Measurements from ENCODE around the gene HSD17B4. TPM values are rescaled to one million over a fixed set of nuclear protein-coding genes. Genes with fewer than 3 reads are reported as not detected.
A peak's percentile ranks its signal among the peaks of the same experiment; 100 is the strongest.

HSD17B4 gene
- total RNA-seq, 1 experiment from 2014 or later, result 269 TPM

DNA sequence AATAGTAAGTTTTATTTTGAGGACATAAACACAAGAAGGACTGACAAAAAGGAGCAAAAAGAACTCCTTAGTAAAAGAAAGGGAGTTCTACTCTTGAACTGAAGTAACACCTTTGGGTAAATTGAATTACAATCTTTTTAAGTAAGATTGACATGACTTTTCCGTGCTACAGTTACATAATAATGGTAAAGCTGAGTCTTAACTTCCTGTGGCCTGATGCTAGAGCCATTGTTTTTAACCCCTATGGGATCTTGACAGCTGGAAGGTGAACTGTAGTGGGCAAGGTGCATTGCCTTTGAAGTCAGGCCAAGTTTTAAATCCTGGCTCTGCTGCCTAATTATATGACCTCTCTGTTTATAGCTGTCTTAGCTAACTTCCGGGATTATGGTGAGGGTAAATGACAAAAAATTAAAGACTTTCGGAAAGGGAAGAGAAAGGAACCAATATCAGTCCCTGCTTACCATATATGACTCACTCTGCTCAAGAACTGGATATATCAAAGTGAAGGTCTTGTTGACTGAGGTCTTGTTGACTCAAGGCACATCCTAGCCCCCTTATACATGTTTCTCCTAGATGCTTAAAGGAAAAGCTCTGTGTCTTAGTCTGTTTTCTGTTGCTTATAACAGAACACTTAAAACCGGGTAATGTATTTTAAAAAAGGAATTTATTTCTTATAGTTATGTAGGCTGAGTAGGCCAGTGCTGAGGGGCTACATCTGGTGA, 6.8 kb downstream of the HSD17B4 start:
- Mint-ChIP-seq H3K27me3 (ENCODE audit: low read depth) (no peaks in the 10 kb centered on the region), H3K4me1 (peaks cover 52% of the 10 kb centered on the region in 2 experiments), H3K27ac (peak overlapping the region; percentile 32 to 93 (median 74); a peak in 6 of 7 replicates), H3K4me3 (peak overlapping the region in 1 of 2 experiments; percentile 22; a peak in 2 of 5 replicates), H3K9me3 (no peaks in the 10 kb centered on the region; a peak in 1 of 5 replicates), H3K36me3 (ENCODE audit: insufficient read depth in 1 of 3, low read depth in 3 of 3) (peaks cover 18 to 29% (median 24%) of the 10 kb centered on the region in 3 experiments; a peak in 6 of 7 replicates)
- no peak overlapping the region for H3K27ac ChIP-seq (ENCODE audit: insufficient read length, low read depth, low read length)
- no peak overlapping the region for H2BK120ac ChIP-seq (ENCODE audit: low read depth, low read length, poor library complexity, severe bottlenecking)
- H2BK20ac ChIP-seq (ENCODE audit: low read depth, low read length, poor library complexity, severe bottlenecking), result no peak overlapping the region
- H3K23ac ChIP-seq (ENCODE audit: insufficient read length, low read depth, low read length), result no peak overlapping the region
- H3K4me2 ChIP-seq (ENCODE audit: insufficient read depth, insufficient read length, low read length), result peak overlapping the region; percentile 24
- peaks cover 14% of the 10 kb centered on the region; the same call in 1 of the 2 replicates for H3K4me1 ChIP-seq (ENCODE audit: insufficient read depth, low read length)
- no peak overlapping the region for H3K4ac ChIP-seq (ENCODE audit: low read depth, low read length)
- DNase-seq, result peak; percentile 37
- H2BK15ac ChIP-seq (ENCODE audit: low read depth, low read length), result no peak overlapping the region
- WGBS (ENCODE audit: extremely low coverage, insufficient read length, low lambda C conversion rate), result no CpG with 5 or more reads among the region's 4 CpGs
- H3K18ac ChIP-seq (ENCODE audit: insufficient read length, low read depth, low read length), result no peak overlapping the region
- no peak overlapping the region for H2AFZ ChIP-seq (ENCODE audit: low read length)
- H3K79me2 ChIP-seq (ENCODE audit: insufficient read depth, low read length), result peaks cover 5% of the 10 kb centered on the region; the same call in 1 of the 2 replicates
- H3K79me1 ChIP-seq (ENCODE audit: insufficient read depth, low read depth, low read length, poor library complexity, severe bottlenecking), result peaks cover 5% of the 10 kb centered on the region
- no peaks in the 10 kb centered on the region for H4K20me1 ChIP-seq (ENCODE audit: control insufficient read depth, insufficient read depth, insufficient read length)
- H2BK5ac ChIP-seq (ENCODE audit: insufficient read length, low read length), result no peak overlapping the region
- H4K91ac ChIP-seq (ENCODE audit: insufficient read length, low read depth, low read length), result no peak overlapping the region
- H3K56ac ChIP-seq (ENCODE audit: insufficient read length, low read depth, low read length), result no peak overlapping the region
- no peaks in the 10 kb centered on the region for H3K9me3 ChIP-seq (ENCODE audit: control insufficient read depth, low read depth, low read length)
- H4K8ac ChIP-seq (replicated peaks; ENCODE audit: insufficient read length, low read depth, low read length), result no peak overlapping the region
- H3K14ac ChIP-seq (ENCODE audit: insufficient read depth, low read length), result no peak overlapping the region
- H4K5ac ChIP-seq (ENCODE audit: insufficient read length, low read depth, low read length), result no peak overlapping the region
- no peak overlapping the region for H2BK12ac ChIP-seq (ENCODE audit: insufficient read length, low read depth, low read length)
- no peak overlapping the region for H3K9ac ChIP-seq (ENCODE audit: extremely low read depth, insufficient read length, low read length)
- no peaks in the 10 kb centered on the region for H3K27me3 ChIP-seq (ENCODE audit: insufficient read depth, low read length)
- no peak overlapping the region for H3T11ph ChIP-seq (ENCODE audit: low read length)
- no peaks in the 10 kb centered on the region for H3K23me2 ChIP-seq (ENCODE audit: insufficient read length, low read depth, low read length, poor library complexity, severe bottlenecking)
- TF ChIP-seq, protein P1, sequence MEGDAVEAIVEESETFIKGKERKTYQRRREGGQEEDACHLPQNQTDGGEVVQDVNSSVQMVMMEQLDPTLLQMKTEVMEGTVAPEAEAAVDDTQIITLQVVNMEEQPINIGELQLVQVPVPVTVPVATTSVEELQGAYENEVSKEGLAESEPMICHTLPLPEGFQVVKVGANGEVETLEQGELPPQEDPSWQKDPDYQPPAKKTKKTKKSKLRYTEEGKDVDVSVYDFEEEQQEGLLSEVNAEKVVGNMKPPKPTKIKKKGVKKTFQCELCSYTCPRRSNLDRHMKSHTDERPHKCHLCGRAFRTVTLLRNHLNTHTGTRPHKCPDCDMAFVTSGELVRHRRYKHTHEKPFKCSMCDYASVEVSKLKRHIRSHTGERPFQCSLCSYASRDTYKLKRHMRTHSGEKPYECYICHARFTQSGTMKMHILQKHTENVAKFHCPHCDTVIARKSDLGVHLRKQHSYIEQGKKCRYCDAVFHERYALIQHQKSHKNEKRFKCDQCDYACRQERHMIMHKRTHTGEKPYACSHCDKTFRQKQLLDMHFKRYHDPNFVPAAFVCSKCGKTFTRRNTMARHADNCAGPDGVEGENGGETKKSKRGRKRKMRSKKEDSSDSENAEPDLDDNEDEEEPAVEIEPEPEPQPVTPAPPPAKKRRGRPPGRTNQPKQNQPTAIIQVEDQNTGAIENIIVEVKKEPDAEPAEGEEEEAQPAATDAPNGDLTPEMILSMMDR (conservative IDR thresholded peaks at IDR 0.05), result no peak
- no peak overlapping the region for H2AK5ac ChIP-seq (ENCODE audit: insufficient read length, low read length)

Data from H9 (cell line).